Suprapubic skin (tissue), 4 donors: ENCODE results near the gene SIGLEC12.

Source experiments
- CTCF ChIP-seq, 2 donors: fragments of 200-600 bp in 1 of 2; fragments of 450-650 bp in 1 of 2; sonication (generic) in 1 of 2; IDR thresholded peaks; one replicate each; pipeline ENCODE4 v1.5.1; 2016 to 2019; ENCODE audit warnings: antibody characterized with exemption in 2 of 2, mild to moderate bottlenecking in 1 of 2, moderate library complexity in 1 of 2
- EP300 ChIP-seq: sonication (generic); formaldehyde crosslinking; IDR thresholded peaks from one replicate; pipeline ENCODE4 v1.6.1; 2017; ENCODE audit warnings: antibody characterized with exemption
- POLR2A ChIP-seq, 2 donors: fragments of 450-650 bp; IDR thresholded peaks; one replicate each; pipeline ENCODE4 v1.6.1; 2017; ENCODE audit warnings: antibody characterized with exemption in 2 of 2, mild to moderate bottlenecking in 2 of 2, moderate library complexity in 2 of 2
- POLR2AphosphoS5 ChIP-seq, 3 donors: sonication (generic); formaldehyde crosslinking; IDR thresholded peaks; one replicate each; pipeline ENCODE4 v1.6.1; 2017; ENCODE audit warnings: antibody characterized with exemption in 3 of 3

GRCh38 chr19:51513968-51514367, 12.4 kb upstream of the SIGLEC12 start:
- TF ChIP-seq POLR2AphosphoS5 (IDR thresholded peaks at IDR 0.05) (no peak), CTCF (IDR thresholded peaks at IDR 0.05) (no peak), POLR2A (IDR thresholded peaks at IDR 0.05) (no peak), EP300 (no peak)
